ENCODE results near the gene REPIN1.

The REPIN1 gene

DNA sequence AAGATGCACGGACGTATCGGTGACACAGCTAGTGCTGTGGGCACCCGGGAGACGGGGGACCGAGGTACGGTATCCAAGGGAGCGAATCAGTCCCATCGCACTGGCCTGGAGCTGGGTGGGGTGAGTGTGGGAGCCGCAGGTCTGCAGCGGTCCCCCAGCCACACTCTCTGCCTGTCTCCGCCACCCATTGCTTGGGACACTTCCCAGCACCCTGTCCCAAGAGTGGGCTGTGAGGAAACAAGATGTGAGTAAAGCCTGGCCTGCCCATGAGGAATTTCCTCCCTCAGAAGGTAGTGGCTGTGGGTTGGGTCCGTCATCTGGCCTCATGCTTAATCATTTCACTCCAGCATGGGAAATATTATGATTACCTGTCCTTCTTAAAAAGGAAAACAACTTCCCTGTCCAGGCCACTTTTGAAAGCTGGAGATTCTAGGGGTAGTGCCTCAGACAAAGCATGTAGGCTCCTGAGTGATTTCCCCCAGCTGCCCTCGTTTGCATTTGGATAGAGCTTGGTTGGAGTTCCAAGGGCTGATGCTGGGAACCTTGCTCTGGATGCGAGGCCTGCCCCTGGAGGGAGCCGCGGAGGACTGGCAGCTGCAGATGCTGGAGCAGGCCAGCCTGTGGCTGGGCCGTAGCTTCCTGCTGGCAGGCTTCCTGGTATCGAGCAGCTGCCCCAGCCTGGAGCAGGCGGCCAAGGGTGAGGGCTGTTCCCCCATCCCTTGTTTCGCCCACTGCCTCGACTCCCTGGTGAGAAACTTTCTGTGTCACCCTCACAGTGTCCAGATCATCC, 39.1 kb upstream of the REPIN1 start:
- no peak for TF ChIP-seq JUND (IDR thresholded peaks at IDR 0.05; ENCODE audit: low read depth)
- in situ Hi-C loops (cut with HindIII; ENCODE audit: low pct_unique_long_range_greater_than_20kb, low sequenced_read_pairs), result no loop called here
- no peak for DNase-seq (ENCODE audit: low read depth in 1 of 2, low spot score in 1 of 2)

DNA sequence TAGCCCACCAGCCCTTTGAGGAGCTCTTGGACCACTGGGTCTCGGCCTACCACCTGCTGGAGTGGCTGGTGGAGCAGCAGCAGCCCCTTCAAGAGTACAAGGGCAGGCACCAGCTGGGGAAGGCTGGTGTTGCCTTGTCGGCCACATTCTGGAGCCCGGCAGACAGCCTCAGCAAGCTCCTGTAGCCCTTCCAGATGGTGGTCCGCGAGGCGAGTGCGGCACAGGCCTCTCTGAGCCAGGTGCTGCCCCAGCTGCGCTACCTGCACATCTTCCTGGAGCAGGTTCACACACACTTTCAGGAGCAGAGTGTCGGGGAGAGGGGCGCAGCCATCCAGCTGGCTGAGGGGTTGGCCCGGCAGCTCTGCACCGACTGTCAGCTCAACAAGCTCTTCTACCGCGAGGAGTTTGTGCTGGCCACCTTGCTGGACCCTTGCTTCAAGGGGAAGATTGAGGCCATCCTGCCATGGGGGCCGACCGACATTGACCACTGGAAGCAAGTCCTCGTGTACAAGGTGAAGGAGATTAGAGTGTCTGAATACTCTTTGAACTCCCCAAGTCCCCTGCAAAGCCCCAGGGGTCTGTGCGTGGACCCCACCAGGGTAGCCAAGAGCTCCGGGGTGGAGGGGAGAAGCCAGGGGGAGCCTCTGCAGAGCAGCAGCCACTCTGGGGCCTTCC, 38.3 kb upstream of the REPIN1 start:
- DNase-seq (ENCODE audit: low read depth in 1 of 2, low spot score in 1 of 2), result no peak
- no peak for TF ChIP-seq JUND (IDR thresholded peaks at IDR 0.05; ENCODE audit: low read depth)
- in situ Hi-C loops (cut with HindIII; ENCODE audit: low pct_unique_long_range_greater_than_20kb, low sequenced_read_pairs), result no loop called here

DNA sequence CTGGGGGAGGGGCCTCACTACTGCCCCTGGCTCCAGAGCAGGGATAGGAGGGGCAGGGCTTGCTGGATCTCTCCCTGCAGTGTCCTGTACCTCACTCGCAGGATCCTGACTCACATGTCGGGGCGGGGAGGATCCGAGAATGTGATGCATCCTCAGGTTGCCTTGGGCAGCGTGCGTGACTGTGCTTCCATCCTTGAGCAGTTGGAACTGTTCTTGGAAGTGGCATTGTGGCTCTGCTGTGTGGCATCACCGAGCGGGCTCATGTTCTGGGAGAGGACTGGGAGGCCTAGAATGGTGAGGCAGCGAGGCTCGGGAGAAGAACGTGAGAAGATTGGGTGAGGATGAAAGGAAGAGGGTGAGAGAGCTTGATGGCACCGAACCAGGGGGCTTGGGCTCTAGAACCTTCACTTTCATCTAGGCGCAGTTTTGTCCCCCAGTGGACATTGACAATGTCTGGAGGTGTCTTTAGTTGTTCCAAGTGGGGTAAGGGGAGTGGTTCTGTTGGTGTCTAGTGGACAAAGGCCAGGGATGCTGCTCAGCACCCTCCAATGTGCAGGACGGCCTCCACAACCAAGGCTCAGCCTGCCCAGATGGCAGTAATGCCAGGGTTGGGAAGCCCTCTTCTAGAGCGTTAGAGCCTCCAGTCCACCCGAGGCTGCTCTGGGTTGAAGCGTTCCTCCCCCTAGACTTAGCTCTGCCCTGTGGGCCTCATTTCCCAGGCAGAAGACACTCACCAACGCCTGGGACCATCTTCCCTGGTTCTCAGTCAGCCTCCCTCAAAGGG, 35.6 kb upstream of the REPIN1 start:
- in situ Hi-C loops (cut with HindIII; ENCODE audit: low pct_unique_long_range_greater_than_20kb, low sequenced_read_pairs), result no loop called here
- no peak for TF ChIP-seq JUND (IDR thresholded peaks at IDR 0.05; ENCODE audit: low read depth)
- no peak for DNase-seq (ENCODE audit: low read depth in 1 of 2, low spot score in 1 of 2)

DNA sequence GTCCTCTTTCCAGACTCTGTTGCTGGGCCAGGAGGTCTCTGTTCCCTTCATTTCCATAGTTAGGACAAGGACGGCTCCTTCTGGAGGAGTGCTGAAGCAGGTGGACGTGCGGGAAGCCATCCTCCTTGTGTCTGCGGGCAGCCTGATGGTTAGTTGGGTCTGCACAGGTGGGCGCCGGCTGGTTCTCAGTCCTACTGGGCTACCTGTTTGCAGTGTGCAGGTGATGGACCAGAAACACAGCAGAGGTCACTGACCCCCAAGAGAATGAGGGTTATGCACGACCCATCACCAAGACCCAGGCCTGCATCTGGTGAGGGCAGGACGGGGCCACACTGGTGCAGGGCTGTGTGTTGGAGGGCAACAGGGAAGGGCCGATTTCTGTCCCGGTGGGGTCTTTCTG, 35.0 kb upstream of the REPIN1 start:
- in situ Hi-C loops (cut with HindIII; ENCODE audit: low pct_unique_long_range_greater_than_20kb, low sequenced_read_pairs), result no loop called here
- no peak for TF ChIP-seq JUND (IDR thresholded peaks at IDR 0.05; ENCODE audit: low read depth)
- DNase-seq (ENCODE audit: low read depth in 1 of 2, low spot score in 1 of 2), result no peak

DNA sequence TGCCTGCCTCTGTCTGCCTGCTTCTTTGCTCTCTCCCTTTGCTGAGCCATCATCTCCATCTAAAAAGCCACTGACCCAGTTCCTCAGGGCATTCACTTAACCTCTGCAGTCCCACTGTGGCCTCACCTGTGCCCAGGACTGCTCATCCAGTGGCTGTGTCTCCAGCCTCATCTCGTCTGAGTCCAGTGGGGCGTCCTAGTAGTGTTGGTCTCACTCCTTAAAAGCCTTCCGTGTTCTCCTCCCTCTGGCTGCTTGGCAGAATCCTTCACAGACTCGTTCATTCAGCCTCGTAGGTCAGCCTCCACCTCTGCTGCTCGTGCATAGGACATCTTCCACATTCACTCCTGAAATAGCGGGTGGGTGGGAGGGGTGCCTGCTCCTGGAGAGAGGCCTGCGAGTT, 34.5 kb upstream of the REPIN1 start:
- in situ Hi-C loops (cut with HindIII; ENCODE audit: low pct_unique_long_range_greater_than_20kb, low sequenced_read_pairs), result no loop called here
- DNase-seq (ENCODE audit: low read depth in 1 of 2, low spot score in 1 of 2), result no peak
- no peak for TF ChIP-seq JUND (IDR thresholded peaks at IDR 0.05; ENCODE audit: low read depth)

GRCh38 chr7:150335108-150335773, 33.4 kb upstream of the REPIN1 start:
- no peak for DNase-seq (ENCODE audit: low read depth in 1 of 2, low spot score in 1 of 2)
- no peak for TF ChIP-seq JUND (IDR thresholded peaks at IDR 0.05; ENCODE audit: low read depth)
- in situ Hi-C loops (cut with HindIII; ENCODE audit: low pct_unique_long_range_greater_than_20kb, low sequenced_read_pairs), result no loop called here

DNA sequence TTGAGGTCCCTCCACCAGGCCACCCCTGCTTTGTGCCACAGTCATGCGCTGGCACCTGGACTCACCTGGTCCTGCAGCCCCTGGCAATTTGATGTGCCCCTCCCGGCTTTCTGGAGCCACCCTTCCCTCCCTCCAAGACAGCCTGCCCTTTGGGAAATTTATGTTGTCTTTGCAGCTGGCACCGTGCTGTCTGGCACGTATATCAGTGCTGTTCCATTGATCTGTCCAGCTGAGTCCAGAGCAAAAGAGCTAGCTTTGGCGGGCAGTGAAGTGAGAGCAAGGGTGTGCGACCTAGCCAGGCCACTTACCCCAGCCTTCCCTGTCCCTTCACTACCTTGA, 32.9 kb upstream of the REPIN1 start:
- in situ Hi-C loops (cut with HindIII; ENCODE audit: low pct_unique_long_range_greater_than_20kb, low sequenced_read_pairs), result no loop called here
- no peak for TF ChIP-seq JUND (IDR thresholded peaks at IDR 0.05; ENCODE audit: low read depth)
- DNase-seq (ENCODE audit: low read depth in 1 of 2, low spot score in 1 of 2), result no peak

DNA sequence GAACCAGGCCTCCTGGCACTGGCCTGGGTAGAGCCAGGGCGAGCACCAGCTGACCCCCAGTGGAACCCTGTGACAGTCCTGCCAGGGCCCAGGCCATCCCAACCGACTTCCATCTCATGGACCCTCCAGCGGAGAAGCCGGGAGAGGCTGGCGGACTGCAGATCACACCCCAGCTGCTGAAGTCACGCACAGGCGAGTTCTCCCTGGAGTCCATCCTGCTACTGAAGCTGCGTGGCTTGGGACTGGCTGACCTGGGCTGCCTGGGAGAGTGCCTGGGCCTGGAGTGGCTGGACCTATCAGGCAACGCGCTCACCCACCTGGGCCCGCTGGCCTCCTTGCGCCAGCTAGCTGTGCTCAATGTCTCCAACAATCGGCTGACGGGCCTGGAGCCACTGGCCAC, 31.9 kb upstream of the REPIN1 start:
- TF ChIP-seq JUND (IDR thresholded peaks at IDR 0.05; ENCODE audit: low read depth), result no peak
- no peak for DNase-seq (ENCODE audit: low read depth in 1 of 2, low spot score in 1 of 2)
- in situ Hi-C loops (cut with HindIII; ENCODE audit: low pct_unique_long_range_greater_than_20kb, low sequenced_read_pairs), result no loop called here

GRCh38 chr7:150337179-150337578, 31.4 kb upstream of the REPIN1 start:
- TF ChIP-seq JUND (IDR thresholded peaks at IDR 0.05; ENCODE audit: low read depth), result no peak
- DNase-seq (ENCODE audit: low read depth in 1 of 2, low spot score in 1 of 2), result no peak
- in situ Hi-C loops (cut with HindIII; ENCODE audit: low pct_unique_long_range_greater_than_20kb, low sequenced_read_pairs), result no loop called here

- no peak for DNase-seq (ENCODE audit: low read depth in 1 of 2, low spot score in 1 of 2)
- in situ Hi-C loops (cut with HindIII; ENCODE audit: low pct_unique_long_range_greater_than_20kb, low sequenced_read_pairs), result no loop called here
- no peak for TF ChIP-seq JUND (IDR thresholded peaks at IDR 0.05; ENCODE audit: low read depth)
Observed at GRCh38 chr7:150337659-150338081, 31.0 kb upstream of the REPIN1 start.

DNA sequence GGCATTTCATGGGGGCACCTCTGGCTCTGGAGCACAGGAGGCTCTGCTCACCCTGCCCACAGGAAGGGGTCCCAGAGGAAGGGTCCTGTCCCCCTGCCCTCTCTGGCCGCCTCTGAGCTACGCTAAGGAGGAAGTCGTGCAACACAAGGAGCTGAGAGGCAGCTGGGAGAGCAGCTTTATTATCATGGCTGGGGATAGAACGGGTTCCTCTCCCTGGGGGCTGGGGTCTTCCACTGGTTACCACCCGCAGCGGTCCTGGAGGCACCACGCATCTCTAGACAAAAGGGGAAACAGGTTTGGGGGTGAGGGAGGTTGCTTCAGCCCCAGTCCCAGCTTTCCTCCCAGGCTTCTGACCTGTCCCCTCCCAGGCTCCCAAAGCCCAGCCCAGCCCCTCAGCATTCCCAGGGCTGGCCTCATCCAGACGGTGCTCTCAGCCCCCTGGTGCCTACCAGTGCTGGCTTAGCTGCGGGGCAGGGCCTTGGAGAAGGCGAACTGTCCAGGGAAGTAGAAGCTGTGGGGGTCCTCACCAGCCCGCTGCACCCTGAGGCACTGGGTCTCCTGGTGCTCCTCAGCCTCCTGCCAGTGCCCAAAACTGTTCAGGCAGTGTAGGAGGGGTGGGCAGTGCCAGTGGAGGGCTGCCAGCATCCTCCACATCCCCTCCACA, 30.3 kb upstream of the REPIN1 start:
- in situ Hi-C loops (cut with HindIII; ENCODE audit: low pct_unique_long_range_greater_than_20kb, low sequenced_read_pairs), result no loop called here
- TF ChIP-seq JUND (IDR thresholded peaks at IDR 0.05; ENCODE audit: low read depth), result no peak

GRCh38 chr7:150339409-150339809, 29.2 kb upstream of the REPIN1 start:
- in situ Hi-C loops (cut with HindIII; ENCODE audit: low pct_unique_long_range_greater_than_20kb, low sequenced_read_pairs), result no loop called here
- no peak for DNase-seq (ENCODE audit: low read depth in 1 of 2, low spot score in 1 of 2)

More for the DNA sequence above, 30.3 kb upstream of the REPIN1 start:
- DNase-seq (ENCODE audit: low read depth in 1 of 2, low spot score in 1 of 2), result no peak

More at GRCh38 chr7:150339409-150339809, 29.2 kb upstream of the REPIN1 start:
- TF ChIP-seq JUND (IDR thresholded peaks at IDR 0.05; ENCODE audit: low read depth), result no peak
